HepG2 (cell line): Measurements from ENCODE around the gene NTN3. TPM values are rescaled to one million over a fixed set of nuclear protein-coding genes. Genes with fewer than 3 reads are reported as not detected.

Experiments used
- ATAC-seq: fragments of 200-7000 bp; cut with Tn5 transposase; 3 replicates; pipeline ENCODE4 v1.9.1; 2020; ENCODE audit warnings: mild to moderate bottlenecking, moderate library complexity
- BruUV-seq: library from RNA; stranded (reverse); fragments of 400-500 nt; replicated peaks from 2 replicates; lab custom pipeline; 2021; lab: Mats Ljungman, UMichigan
- CTCF ChIA-PET: fragments of 300-600 bp; formaldehyde crosslinking; extraction: SDS; loops from one replicate; lab custom pipeline; 2021; ENCODE audit warnings: low total read pairs, inconsistent platforms, low intra/inter-chr PET ratio; lab: Yijun Ruan, JAX
- POLR2A ChIA-PET: fragments of 350-600 bp; sonication (Branson Sonifier 250); formaldehyde crosslinking; loops from one replicate; lab custom pipeline; 2020; ENCODE audit warnings: antibody characterized with exemption, inconsistent platforms; lab: Yijun Ruan, JAX
- DNase-seq: peaks from one replicate; pipeline ENCODE4 v3.0.0-alpha.2; 2015; ENCODE audit warnings: low spot score
- FAIRE-seq: peaks from 3 replicates; lab custom pipeline; 2011; peaks lifted over from hg19 to GRCh38; lab: Jason Lieb, UNC
- H2AFZ ChIP-seq: one replicate; pipeline ENCODE4 v1.6.1; 2011; ENCODE audit warnings: low read length, inconsistent platforms
- H3K27ac ChIP-seq: fragments of 300-600 bp; 3 replicates; pipeline ENCODE4 v1.8.0; 2011; ENCODE audit warnings: mixed run types, mild to moderate bottlenecking, mixed read lengths, low read length, inconsistent platforms; ENCODE audit not compliant: insufficient read depth; ENCODE audit errors: extremely low read length
- H3K27me3 ChIP-seq, 2 experiments: fragments of 200-600 bp in 1 of 2; 2 replicates in 1 of 2; 3 replicates in 1 of 2; pipeline versions ENCODE4 v1.6.0 to v1.8.0; 2011; ENCODE audit warnings: low read length in 2 of 2, mild to moderate bottlenecking in 2 of 2, moderate library complexity in 2 of 2, inconsistent platforms in 1 of 2; ENCODE audit not compliant: insufficient read depth in 2 of 2, control insufficient read depth in 1 of 2
- H3K36me3 ChIP-seq, 2 experiments: fragments of 200-600 bp in 1 of 2; replicated peaks in 1 of 2; 2 replicates in 1 of 2; 3 replicates in 1 of 2; pipeline versions ENCODE4 v1.5.1 to v1.8.0; 2011; ENCODE audit warnings: low read length in 2 of 2, inconsistent platforms in 1 of 2; ENCODE audit not compliant: insufficient read depth in 2 of 2, control insufficient read depth in 1 of 2
- H3K4me1 ChIP-seq: 2 replicates; pipeline ENCODE4 v1.5.1; 2012; ENCODE audit warnings: low read length, inconsistent platforms; ENCODE audit not compliant: insufficient read depth
- H3K4me2 ChIP-seq: 2 replicates; pipeline ENCODE4 v1.6.0; 2011; ENCODE audit warnings: low read depth, low read length, inconsistent platforms
- H3K4me3 ChIP-seq, 3 experiments: fragments of 200-600 bp in 1 of 3; sonication (generic), shearing (Covaris generic) in 1 of 3; replicated peaks in 1 of 3; 2 replicates each; pipeline ENCODE4 v1.5.1; 2011 to 2016; ENCODE audit warnings: low read length in 3 of 3, inconsistent platforms in 2 of 3, low read depth in 2 of 3, mild to moderate bottlenecking in 2 of 3, control low read depth in 1 of 3, mixed read lengths in 1 of 3; ENCODE audit not compliant: insufficient read depth in 1 of 3
- H3K79me2 ChIP-seq: one replicate; pipeline ENCODE4 v1.6.1; 2011; ENCODE audit warnings: low read length, inconsistent platforms; ENCODE audit not compliant: insufficient read depth
- H3K9ac ChIP-seq: 2 replicates; pipeline ENCODE4 v1.6.0; 2011; ENCODE audit warnings: mild to moderate bottlenecking, low read depth, low read length, inconsistent platforms; ENCODE audit not compliant: insufficient read depth
- H3K9me3 ChIP-seq: 2 replicates; pipeline ENCODE4 v1.5.1; 2012; ENCODE audit warnings: mild to moderate bottlenecking, low read length
- H4K20me1 ChIP-seq: 2 replicates; pipeline ENCODE4 v1.6.0; 2011; ENCODE audit warnings: inconsistent platforms, mild to moderate bottlenecking, low read length, moderate library complexity; ENCODE audit not compliant: insufficient read depth
- DMAP1 ChIP-seq: IDR thresholded peaks from 2 replicates; pipeline ENCODE4 v1.6.1; 2016
- FOXK1 ChIP-seq: sonication (generic); formaldehyde crosslinking; IDR thresholded peaks from 2 replicates; pipeline ENCODE4 v1.4.0; 2020; ENCODE audit warnings: low read depth, missing genetic modification reagents, borderline replicate concordance
- FOXO1 ChIP-seq: sonication (generic); formaldehyde crosslinking; IDR thresholded peaks from 2 replicates; pipeline ENCODE4 v1.4.0; 2020; ENCODE audit warnings: missing genetic modification reagents
- GTF3A ChIP-seq: sonication (generic); formaldehyde crosslinking; conservative IDR thresholded peaks from 2 replicates; pipeline ENCODE4 v1.4.0; 2020; ENCODE audit warnings: mild to moderate bottlenecking, missing genetic modification reagents
- MAF1 ChIP-seq: sonication (generic); formaldehyde crosslinking; IDR thresholded peaks from 2 replicates; pipeline ENCODE4 v1.5.0; 2020; ENCODE audit warnings: missing genetic modification reagents, borderline replicate concordance
- MAZ ChIP-seq, 2 experiments: sonication (generic) in 1 of 2; formaldehyde crosslinking in 1 of 2; IDR thresholded peaks; 2 replicates each; pipeline versions ENCODE4 v1.5.0 to v1.6.1; 2012 to 2020; ENCODE audit warnings: low read depth in 2 of 2, mild to moderate bottlenecking in 2 of 2, borderline replicate concordance in 1 of 2, improper control_type of control experiment in 1 of 2, low read length in 1 of 2, missing genetic modification reagents in 1 of 2, moderate library complexity in 1 of 2
- MLLT10 ChIP-seq: sonication (generic); formaldehyde crosslinking; IDR thresholded peaks from 2 replicates; pipeline ENCODE4 v1.4.0; 2020; ENCODE audit warnings: missing genetic modification reagents
- MTERF4 ChIP-seq: sonication (generic); formaldehyde crosslinking; IDR thresholded peaks from 2 replicates; pipeline ENCODE4 v1.8.0; 2023; ENCODE audit warnings: mild to moderate bottlenecking, missing genetic modification reagents
- ZNF761 ChIP-seq: sonication (generic); formaldehyde crosslinking; conservative IDR thresholded peaks from 2 replicates; pipeline ENCODE4 v1.4.0; 2020; ENCODE audit warnings: mild to moderate bottlenecking, missing genetic modification reagents
- whole genome bisulfite sequencing: methylation state at CpG from one replicate; pipeline ENCODE4 v1.1.6; 2017; ENCODE audit warnings: low lambda C conversion rate; 5-methylcytosine and 5-hydroxymethylcytosine counted together
- in situ Hi-C: cut with HindIII; loops from 2 replicates; pipeline ENCODE4 v1.10.0; 2017; ENCODE audit warnings: low pct_unique_long_range_greater_than_20kb; ENCODE audit not compliant: extremely low pct_ligation_motif_present
- intact Hi-C: fragments of 100-400 bp; cut with micrococcal nuclease; formaldehyde crosslinking; loops from one replicate; pipeline ENCODE4 v1.10.0; 2022; ENCODE audit not compliant: unreplicated experiment
- polyA plus RNA-seq, 8 experiments: library from polyadenylated mRNA; depleted of rRNA in 3 of 8; stranded (reverse) in 7 of 8; unstranded in 1 of 8; fragments of >200 nt; fragmentation: Illumina TruSeq in 4 of 8; extraction: Trizol in 4 of 8; gene quantifications; 2 replicates each; pipeline versions ENCODE4 v1.2.1 to v1.2.3, GENCODE V29; 2011 to 2016; ENCODE audit warnings: low read depth in 4 of 8, missing spikeins in 1 of 8, mixed read lengths in 1 of 8; ENCODE audit not compliant: insufficient read depth in 1 of 8
- total RNA-seq, 5 experiments: library from RNA; depleted of rRNA; stranded (reverse); fragments of >200 nt; fragmentation: Illumina TruSeq; extraction: Trizol; gene quantifications; 2 replicates each; pipeline ENCODE4 v1.2.3, GENCODE V29; 2016; ENCODE audit warnings: low read depth in 1 of 5
- TF ChIP-seq, protein P1 (sequence below): sonication (generic); formaldehyde crosslinking; IDR thresholded peaks from 2 replicates; pipeline ENCODE4 v1.5.1; 2020; ENCODE audit warnings: missing genetic modification reagents, mild to moderate bottlenecking, borderline replicate concordance
- TF ChIP-seq, protein P2 (sequence below): sonication (generic); formaldehyde crosslinking; conservative IDR thresholded peaks from 2 replicates; pipeline ENCODE4 v1.8.0; 2022; ENCODE audit warnings: low read depth, missing genetic modification reagents

The NTN3 gene
- total and polyA plus RNA-seq, 2 of the 13 experiments (the other 11 are each of a cell fraction or from before 2014, with no cell fraction given), result 0.09 to 0.20 TPM

- TF ChIP-seq GTF3A (CRISPR knock-in tag) (no peak), MAZ (IDR thresholded peaks at IDR 0.05; ENCODE audit: borderline replicate concordance, low read depth, low read length) (no peak), MAZ (CRISPR knock-in tag; IDR thresholded peaks at IDR 0.05; ENCODE audit: low read depth) (no peak)
- TF ChIP-seq, protein P1, sequence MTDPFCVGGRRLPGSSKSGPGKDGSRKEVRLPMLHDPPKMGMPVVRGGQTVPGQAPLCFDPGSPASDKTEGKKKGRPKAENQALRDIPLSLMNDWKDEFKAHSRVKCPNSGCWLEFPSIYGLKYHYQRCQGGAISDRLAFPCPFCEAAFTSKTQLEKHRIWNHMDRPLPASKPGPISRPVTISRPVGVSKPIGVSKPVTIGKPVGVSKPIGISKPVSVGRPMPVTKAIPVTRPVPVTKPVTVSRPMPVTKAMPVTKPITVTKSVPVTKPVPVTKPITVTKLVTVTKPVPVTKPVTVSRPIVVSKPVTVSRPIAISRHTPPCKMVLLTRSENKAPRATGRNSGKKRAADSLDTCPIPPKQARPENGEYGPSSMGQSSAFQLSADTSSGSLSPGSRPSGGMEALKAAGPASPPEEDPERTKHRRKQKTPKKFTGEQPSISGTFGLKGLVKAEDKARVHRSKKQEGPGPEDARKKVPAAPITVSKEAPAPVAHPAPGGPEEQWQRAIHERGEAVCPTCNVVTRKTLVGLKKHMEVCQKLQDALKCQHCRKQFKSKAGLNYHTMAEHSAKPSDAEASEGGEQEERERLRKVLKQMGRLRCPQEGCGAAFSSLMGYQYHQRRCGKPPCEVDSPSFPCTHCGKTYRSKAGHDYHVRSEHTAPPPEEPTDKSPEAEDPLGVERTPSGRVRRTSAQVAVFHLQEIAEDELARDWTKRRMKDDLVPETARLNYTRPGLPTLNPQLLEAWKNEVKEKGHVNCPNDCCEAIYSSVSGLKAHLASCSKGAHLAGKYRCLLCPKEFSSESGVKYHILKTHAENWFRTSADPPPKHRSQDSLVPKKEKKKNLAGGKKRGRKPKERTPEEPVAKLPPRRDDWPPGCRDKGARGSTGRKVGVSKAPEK, result no peak
- TF ChIP-seq, all 625 proteins: peak for 0
Observed at GRCh38 chr16:2494616-2495015, 23.5 kb downstream of the NTN3 start (continued).

GRCh38 chr16:2495041-2495440 is 23.9 kb downstream of the NTN3 start:
- Histone ChIP-seq H3K9me3 (no peaks in the 10 kb centered on the region), H3K9ac (no peak overlapping the region), H3K27ac (no peak overlapping the region), H3K79me2 (peaks cover 5% of the 10 kb centered on the region), H3K36me3 (peaks cover 13 to 29% of the 10 kb centered on the region in 2 experiments; a peak in 4 of 5 replicates), H3K4me2 (no peak overlapping the region), H2AFZ (no peak overlapping the region), H4K20me1 (no peaks in the 10 kb centered on the region), H3K4me3 (no peak overlapping the region), H3K4me1 (peaks cover 24% of the 10 kb centered on the region), H3K27me3 (no peaks in the 10 kb centered on the region)
- ChIA-PET CTCF (no interaction called here), POLR2A (no interaction called here)
- intact Hi-C loops, result no loop called here
- TF ChIP-seq ZNF761 (CRISPR knock-in tag), result no peak
- TF ChIP-seq, protein P2, sequence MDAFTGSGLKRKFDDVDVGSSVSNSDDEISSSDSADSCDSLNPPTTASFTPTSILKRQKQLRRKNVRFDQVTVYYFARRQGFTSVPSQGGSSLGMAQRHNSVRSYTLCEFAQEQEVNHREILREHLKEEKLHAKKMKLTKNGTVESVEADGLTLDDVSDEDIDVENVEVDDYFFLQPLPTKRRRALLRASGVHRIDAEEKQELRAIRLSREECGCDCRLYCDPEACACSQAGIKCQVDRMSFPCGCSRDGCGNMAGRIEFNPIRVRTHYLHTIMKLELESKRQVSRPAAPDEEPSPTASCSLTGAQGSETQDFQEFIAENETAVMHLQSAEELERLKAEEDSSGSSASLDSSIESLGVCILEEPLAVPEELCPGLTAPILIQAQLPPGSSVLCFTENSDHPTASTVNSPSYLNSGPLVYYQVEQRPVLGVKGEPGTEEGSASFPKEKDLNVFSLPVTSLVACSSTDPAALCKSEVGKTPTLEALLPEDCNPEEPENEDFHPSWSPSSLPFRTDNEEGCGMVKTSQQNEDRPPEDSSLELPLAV (CRISPR knock-in tag), result no peak
- TF ChIP-seq FOXK1 (CRISPR knock-in tag), result no peak
- TF ChIP-seq FOXO1 (CRISPR knock-in tag), result no peak
- TF ChIP-seq MLLT10 (CRISPR knock-in tag), result no peak
- TF ChIP-seq MAF1 (CRISPR knock-in tag), result no peak
- TF ChIP-seq DMAP1 (CRISPR knock-in tag), result no peak
- TF ChIP-seq MTERF4, result no peak
- FAIRE-seq (no peak), ATAC-seq (no peak), DNase-seq (no peak)
- 97% methylated on average over 5 of the region's 5 CpGs for WGBS
- BruUV-seq, result no TSS peak
- in situ Hi-C loops, result no loop called here
